ENCODE results near the gene SCD. TPM values are rescaled to one million over a fixed set of nuclear protein-coding genes. Genes with fewer than 3 reads are reported as not detected.
"Not testable (repeated sequence)": the region's sequence is repeated elsewhere in the genome, so short reads cannot be mapped to it uniquely, and the experiment has no call there.

The SCD gene
- polyA plus RNA-seq, 2 donors = 57.6 to 73.1 TPM

DNA sequence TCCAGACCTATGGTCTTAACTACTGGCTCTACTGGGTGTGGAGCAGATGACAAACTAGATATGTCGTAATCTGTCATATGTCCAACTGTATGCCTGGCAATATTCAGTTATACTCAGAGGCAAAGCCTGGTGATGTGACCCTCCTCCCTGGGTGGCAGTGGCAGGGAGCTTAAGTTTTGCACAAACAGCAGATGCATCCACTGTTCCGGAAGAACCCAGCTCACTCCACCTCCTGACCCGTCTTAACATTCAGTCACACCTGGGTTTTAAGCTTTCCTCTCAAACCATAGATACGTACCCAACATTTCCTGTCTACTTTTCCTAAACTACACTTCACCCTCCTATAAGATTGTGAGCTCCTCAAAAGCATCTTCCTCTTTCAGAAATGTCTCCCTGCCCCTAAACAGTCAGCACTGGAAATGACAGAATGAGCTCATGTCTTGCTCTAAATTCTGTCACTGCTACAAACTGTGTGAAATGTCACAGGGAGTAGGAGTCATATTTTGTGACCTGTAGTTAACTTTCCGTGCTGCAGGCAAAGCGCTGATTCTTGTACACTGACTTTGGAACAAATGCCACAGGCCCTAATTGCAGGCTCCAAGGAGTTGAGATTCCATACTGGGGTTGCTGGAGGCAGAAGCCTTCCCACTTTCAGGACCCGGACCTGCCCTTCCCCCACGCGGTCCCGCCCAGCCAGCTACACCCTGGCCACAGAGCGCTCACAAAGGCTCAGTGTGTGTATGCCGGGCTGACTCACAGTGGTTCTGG, 23.9 kb downstream of the SCD start:
- Histone ChIP-seq H3K4me1 (ENCODE audit: control insufficient read depth in 2 of 2, insufficient read depth in 2 of 2, low read length in 1 of 2) (peaks cover 0 to 5% of the 10 kb centered on the region in 2 donors), H3K27ac (ENCODE audit: low read depth in 2 of 2, low read length in 1 of 2) (peak overlapping the region; percentile 94 to 95), H3K4me3 (ENCODE audit: low read depth in 1 of 2, low read length in 2 of 2) (no peak overlapping the region), H3K9me3 (ENCODE audit: control insufficient read depth in 2 of 2, insufficient read depth in 1 of 2, low read depth in 1 of 2, low read length in 1 of 2) (no peaks in the 10 kb centered on the region), H3K36me3 (ENCODE audit: control insufficient read depth in 2 of 2, insufficient read depth in 2 of 2, low read length in 1 of 2) (no peaks in the 10 kb centered on the region), H3K27me3 (ENCODE audit: control insufficient read depth in 1 of 2, insufficient read depth in 2 of 2, low read length in 2 of 2) (no peaks in the 10 kb centered on the region)
- WGBS, 2 donors = 21 to 25% methylated on average over 12 of the region's 12 CpGs

GRCh38 chr10:100371482-100372027, 24.5 kb downstream of the SCD start:
- Histone ChIP-seq H3K4me1 (ENCODE audit: control insufficient read depth in 2 of 2, insufficient read depth in 2 of 2, low read length in 1 of 2) (peaks cover 0 to 5% of the 10 kb centered on the region in 2 donors), H3K36me3 (ENCODE audit: control insufficient read depth in 2 of 2, insufficient read depth in 2 of 2, low read length in 1 of 2) (no peaks in the 10 kb centered on the region), H3K27me3 (ENCODE audit: control insufficient read depth in 1 of 2, insufficient read depth in 2 of 2, low read length in 2 of 2) (no peaks in the 10 kb centered on the region), H3K27ac (ENCODE audit: low read depth in 2 of 2, low read length in 1 of 2) (peak overlapping the region; percentile 94 to 95), H3K9me3 (ENCODE audit: control insufficient read depth in 2 of 2, insufficient read depth in 1 of 2, low read depth in 1 of 2, low read length in 1 of 2) (no peaks in the 10 kb centered on the region), H3K4me3 (ENCODE audit: low read depth in 1 of 2, low read length in 2 of 2) (no peak overlapping the region)
- 70 to 71% methylated on average over 10 of the region's 10 CpGs for WGBS, 2 donors

- Histone ChIP-seq H3K27me3 (ENCODE audit: control insufficient read depth in 1 of 2, insufficient read depth in 2 of 2, low read length in 2 of 2) (no peaks in the 10 kb centered on the region), H3K9me3 (ENCODE audit: control insufficient read depth in 2 of 2, insufficient read depth in 1 of 2, low read depth in 1 of 2, low read length in 1 of 2) (no peaks in the 10 kb centered on the region), H3K36me3 (ENCODE audit: control insufficient read depth in 2 of 2, insufficient read depth in 2 of 2, low read length in 1 of 2) (no peaks in the 10 kb centered on the region), H3K27ac (ENCODE audit: low read depth in 2 of 2, low read length in 1 of 2) (peak overlapping the region; percentile 97 to 100), H3K4me1 (ENCODE audit: control insufficient read depth in 2 of 2, insufficient read depth in 2 of 2, low read length in 1 of 2) (peaks cover 0 to 5% of the 10 kb centered on the region in 2 donors), H3K4me3 (ENCODE audit: low read depth in 1 of 2, low read length in 2 of 2) (peak overlapping the region; percentile 49 to 80)
- WGBS, 2 donors = 15 to 29% methylated on average over 16 of the region's 16 CpGs
Observed at GRCh38 chr10:100372415-100373297, 25.6 kb downstream of the SCD start.

- Histone ChIP-seq H3K36me3 (ENCODE audit: control insufficient read depth in 2 of 2, insufficient read depth in 2 of 2, low read length in 1 of 2) (no peaks in the 10 kb centered on the region), H3K4me1 (ENCODE audit: control insufficient read depth in 2 of 2, insufficient read depth in 2 of 2, low read length in 1 of 2) (peaks cover 0 to 5% of the 10 kb centered on the region in 2 donors), H3K9me3 (ENCODE audit: control insufficient read depth in 2 of 2, insufficient read depth in 1 of 2, low read depth in 1 of 2, low read length in 1 of 2) (no peaks in the 10 kb centered on the region), H3K27me3 (ENCODE audit: control insufficient read depth in 1 of 2, insufficient read depth in 2 of 2, low read length in 2 of 2) (no peaks in the 10 kb centered on the region), H3K4me3 (ENCODE audit: low read depth in 1 of 2, low read length in 2 of 2) (peak overlapping the region; percentile 49 to 80), H3K27ac (ENCODE audit: low read depth in 2 of 2, low read length in 1 of 2) (peak overlapping the region; percentile 97 to 100)
- 0% methylated on average over 44 to 45 of the region's 45 CpGs for WGBS, 2 donors
Observed at GRCh38 chr10:100373298-100374199, 26.5 kb downstream of the SCD start.

DNA sequence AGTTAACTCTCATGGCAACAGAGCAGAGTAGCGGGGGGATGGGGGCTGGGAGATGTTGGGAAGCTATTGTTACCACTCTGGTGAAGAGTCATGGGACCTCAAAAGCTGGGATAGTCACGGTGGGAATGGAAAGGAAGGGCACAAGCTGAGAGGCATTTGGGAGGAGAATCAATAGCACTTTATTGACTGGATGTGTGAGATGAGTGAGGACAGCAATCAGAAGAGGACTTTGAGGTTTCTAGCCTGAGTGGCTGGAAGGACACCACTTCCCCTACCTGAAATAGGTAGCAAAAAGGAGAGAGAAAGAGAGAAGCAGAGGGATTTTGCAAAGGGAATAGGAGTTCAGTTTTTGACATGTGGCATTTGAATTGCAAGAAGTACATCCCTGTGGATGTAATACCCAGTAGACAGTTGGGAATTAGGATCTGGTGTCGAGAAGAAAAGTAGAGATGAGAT, 27.2 kb downstream of the SCD start:
- peaks cover 0 to 5% of the 10 kb centered on the region in 2 donors for H3K4me1 ChIP-seq (ENCODE audit: control insufficient read depth in 2 of 2, insufficient read depth in 2 of 2, low read length in 1 of 2)
- peak overlapping the region; percentile 49 to 80 for H3K4me3 ChIP-seq (ENCODE audit: low read depth in 1 of 2, low read length in 2 of 2)
- H3K27ac ChIP-seq (ENCODE audit: low read depth in 2 of 2, low read length in 1 of 2) = peak overlapping the region; percentile 97 to 100
- H3K36me3 ChIP-seq (ENCODE audit: control insufficient read depth in 2 of 2, insufficient read depth in 2 of 2, low read length in 1 of 2) = no peaks in the 10 kb centered on the region
- H3K27me3 ChIP-seq (ENCODE audit: control insufficient read depth in 1 of 2, insufficient read depth in 2 of 2, low read length in 2 of 2) = no peaks in the 10 kb centered on the region
- no peaks in the 10 kb centered on the region for H3K9me3 ChIP-seq (ENCODE audit: control insufficient read depth in 2 of 2, insufficient read depth in 1 of 2, low read depth in 1 of 2, low read length in 1 of 2)
- 5 to 15% methylated on average over 3 of the region's 3 CpGs for WGBS, 2 donors

DNA sequence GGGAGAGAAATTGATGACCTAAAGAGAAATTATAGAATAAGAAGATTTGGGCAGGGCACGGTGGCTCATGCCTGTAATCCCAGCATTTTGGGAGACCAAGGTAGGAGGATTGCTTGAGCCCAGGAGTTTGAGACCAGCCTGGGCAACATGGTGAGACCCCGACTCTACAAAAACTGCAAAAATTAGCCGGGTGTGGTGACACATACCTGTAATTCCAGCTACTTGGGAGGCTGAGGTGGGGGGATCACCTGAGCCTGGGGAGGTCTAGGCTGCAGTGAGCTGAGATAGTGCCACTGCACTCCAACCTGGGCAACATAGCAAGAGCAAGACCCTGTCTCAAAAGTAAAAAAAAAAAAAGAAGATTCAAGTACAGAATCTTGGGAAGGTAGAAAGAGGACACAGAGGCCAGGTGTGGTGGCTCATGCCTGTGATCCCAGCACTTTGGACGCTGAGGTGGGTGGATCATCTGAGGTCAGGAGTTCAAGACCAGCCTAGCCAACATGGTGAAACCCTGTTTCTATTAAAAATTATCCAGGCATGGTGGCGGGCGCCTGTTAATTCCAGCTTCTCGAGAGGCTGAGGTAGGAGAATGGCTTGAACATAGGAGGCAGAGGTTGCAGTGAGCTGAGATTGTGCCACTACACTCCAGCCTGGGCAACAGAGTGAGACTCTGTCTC, 27.8 kb downstream of the SCD start:
- not testable (repeated sequence) for H3K36me3 ChIP-seq (ENCODE audit: control insufficient read depth in 2 of 2, insufficient read depth in 2 of 2, low read length in 1 of 2); H3K9me3 ChIP-seq (ENCODE audit: control insufficient read depth in 2 of 2, insufficient read depth in 1 of 2, low read depth in 1 of 2, low read length in 1 of 2); H3K27me3 ChIP-seq (ENCODE audit: control insufficient read depth in 1 of 2, insufficient read depth in 2 of 2, low read length in 2 of 2); H3K4me1 ChIP-seq (ENCODE audit: control insufficient read depth in 2 of 2, insufficient read depth in 2 of 2, low read length in 1 of 2)
- H3K4me3 ChIP-seq (ENCODE audit: low read depth in 1 of 2, low read length in 2 of 2) = peak overlapping the region; percentile 2 to 80
- 62 to 73% methylated on average over 7 of the region's 7 CpGs for WGBS, 2 donors
- H3K27ac ChIP-seq (ENCODE audit: low read depth in 2 of 2, low read length in 1 of 2) = peak overlapping the region; percentile 97 to 100

GRCh38 chr10:100376656-100377055, 29.6 kb downstream of the SCD start:
- WGBS, 2 donors = 79 to 91% methylated on average over 6 of the region's 6 CpGs
- not testable (repeated sequence) for H3K9me3 ChIP-seq (ENCODE audit: control insufficient read depth in 2 of 2, insufficient read depth in 1 of 2, low read depth in 1 of 2, low read length in 1 of 2); H3K36me3 ChIP-seq (ENCODE audit: control insufficient read depth in 2 of 2, insufficient read depth in 2 of 2, low read length in 1 of 2); H3K27me3 ChIP-seq (ENCODE audit: control insufficient read depth in 1 of 2, insufficient read depth in 2 of 2, low read length in 2 of 2); H3K27ac ChIP-seq (ENCODE audit: low read depth in 2 of 2, low read length in 1 of 2); H3K4me1 ChIP-seq (ENCODE audit: control insufficient read depth in 2 of 2, insufficient read depth in 2 of 2, low read length in 1 of 2); H3K4me3 ChIP-seq (ENCODE audit: low read depth in 1 of 2, low read length in 2 of 2)

GRCh38 chr10:100377830-100378229, 30.8 kb downstream of the SCD start:
- Histone ChIP-seq H3K27me3 (ENCODE audit: control insufficient read depth in 1 of 2, insufficient read depth in 2 of 2, low read length in 2 of 2) (no peaks in the 10 kb centered on the region), H3K9me3 (ENCODE audit: control insufficient read depth in 2 of 2, insufficient read depth in 1 of 2, low read depth in 1 of 2, low read length in 1 of 2) (no peaks in the 10 kb centered on the region), H3K36me3 (ENCODE audit: control insufficient read depth in 2 of 2, insufficient read depth in 2 of 2, low read length in 1 of 2) (peaks cover 0 to 3% of the 10 kb centered on the region in 2 donors), H3K27ac (ENCODE audit: low read depth in 2 of 2, low read length in 1 of 2) (no peak overlapping the region), H3K4me3 (ENCODE audit: low read depth in 1 of 2, low read length in 2 of 2) (no peak overlapping the region), H3K4me1 (ENCODE audit: control insufficient read depth in 2 of 2, insufficient read depth in 2 of 2, low read length in 1 of 2) (no peaks in the 10 kb centered on the region)
- WGBS, 2 donors = 85 to 87% methylated on average over 5 of the region's 5 CpGs

Data from esophagus (tissue), 2 donors.